H9 (cell line): ENCODE measurements around the gene ADAMTSL3. TPM values are rescaled to one million over a fixed set of nuclear protein-coding genes. Genes with fewer than 3 reads are reported as not detected.

Experiments
- DNase-seq: peaks from one replicate; pipeline ENCODE4 v3.0.0-alpha.2; 2017
- H2AFZ ChIP-seq: one replicate; pipeline ENCODE4 v1.6.1; 2013; ENCODE audit warnings: mild to moderate bottlenecking, low read length, control low read depth, moderate library complexity
- H2AK5ac ChIP-seq: 2 replicates; pipeline ENCODE4 v1.6.1; 2013; ENCODE audit warnings: low read length, control low read depth, mixed read lengths; ENCODE audit not compliant: insufficient read length
- H2BK120ac ChIP-seq: one replicate; pipeline ENCODE4 v1.6.1; 2013; ENCODE audit warnings: low read depth, mild to moderate bottlenecking, low read length, control low read depth, inconsistent platforms; ENCODE audit not compliant: poor library complexity, severe bottlenecking
- H2BK12ac ChIP-seq: 2 replicates; pipeline ENCODE4 v1.6.1; 2013; ENCODE audit warnings: low read length, control low read depth, mixed read lengths, low read depth; ENCODE audit not compliant: insufficient read length
- H2BK15ac ChIP-seq: 2 replicates; pipeline ENCODE4 v1.6.1; 2013; ENCODE audit warnings: low read depth, low read length, control low read depth
- H2BK20ac ChIP-seq: one replicate; pipeline ENCODE4 v1.6.1; 2013; ENCODE audit warnings: low read depth, mild to moderate bottlenecking, low read length, control low read depth, inconsistent platforms; ENCODE audit not compliant: poor library complexity, severe bottlenecking
- H2BK5ac ChIP-seq: 2 replicates; pipeline ENCODE4 v1.6.1; 2013; ENCODE audit warnings: low read length, control low read depth, mixed read lengths; ENCODE audit not compliant: insufficient read length
- H3K14ac ChIP-seq: 2 replicates; pipeline ENCODE4 v1.6.1; 2013; ENCODE audit warnings: low read length, control low read depth; ENCODE audit not compliant: insufficient read depth
- H3K18ac ChIP-seq: 2 replicates; pipeline ENCODE4 v1.6.1; 2013; ENCODE audit warnings: low read depth, mild to moderate bottlenecking, mixed read lengths, low read length, control low read depth; ENCODE audit not compliant: insufficient read length
- H3K23ac ChIP-seq: 2 replicates; pipeline ENCODE4 v1.6.1; 2013; ENCODE audit warnings: low read length, control low read depth, mixed read lengths, low read depth; ENCODE audit not compliant: insufficient read length
- H3K23me2 ChIP-seq: 2 replicates; pipeline ENCODE4 v1.6.1; 2013; ENCODE audit warnings: low read depth, mild to moderate bottlenecking, mixed read lengths, low read length, control low read depth; ENCODE audit not compliant: insufficient read length, poor library complexity, severe bottlenecking
- H3K27ac ChIP-seq: 2 replicates; pipeline ENCODE4 v1.5.1; 2013; ENCODE audit warnings: low read length, control low read depth, mixed read lengths, low read depth; ENCODE audit not compliant: insufficient read length
- H3K27me3 ChIP-seq: 2 replicates; pipeline ENCODE4 v1.6.1; 2013; ENCODE audit warnings: low read length, control low read depth, inconsistent platforms; ENCODE audit not compliant: insufficient read depth
- H3K4ac ChIP-seq: 2 replicates; pipeline ENCODE4 v1.6.1; 2013; ENCODE audit warnings: low read depth, mild to moderate bottlenecking, control low read depth, inconsistent platforms, low read length, moderate library complexity
- H3K4me1 ChIP-seq: 2 replicates; pipeline ENCODE4 v1.6.1; 2013; ENCODE audit warnings: low read length, control low read depth, inconsistent platforms; ENCODE audit not compliant: insufficient read depth
- H3K4me2 ChIP-seq: 2 replicates; pipeline ENCODE4 v1.6.1; 2013; ENCODE audit warnings: low read length, control low read depth, mixed read lengths; ENCODE audit not compliant: insufficient read length, insufficient read depth
- H3K56ac ChIP-seq: 2 replicates; pipeline ENCODE4 v1.6.1; 2013; ENCODE audit warnings: low read depth, mild to moderate bottlenecking, mixed read lengths, low read length, control low read depth; ENCODE audit not compliant: insufficient read length
- H3K79me1 ChIP-seq: 2 replicates; pipeline ENCODE4 v1.6.1; 2013; ENCODE audit warnings: low read depth, mild to moderate bottlenecking, moderate library complexity, low read length, control low read depth, inconsistent platforms; ENCODE audit not compliant: insufficient read depth, poor library complexity, severe bottlenecking
- H3K79me2 ChIP-seq: 2 replicates; pipeline ENCODE4 v1.6.1; 2013; ENCODE audit warnings: low read length, control low read depth, inconsistent platforms; ENCODE audit not compliant: insufficient read depth
- H3K9ac ChIP-seq: 2 replicates; pipeline ENCODE4 v1.6.1; 2013; ENCODE audit warnings: low read length, control low read depth, mixed read lengths; ENCODE audit not compliant: insufficient read length; ENCODE audit errors: extremely low read depth
- H3K9me3 ChIP-seq: one replicate; pipeline ENCODE4 v1.6.1; 2013; ENCODE audit warnings: low read depth, low read length, inconsistent platforms; ENCODE audit not compliant: control insufficient read depth
- H3T11ph ChIP-seq: one replicate; pipeline ENCODE4 v1.6.1; 2013; ENCODE audit warnings: mild to moderate bottlenecking, low read length, control low read depth, inconsistent platforms
- H4K20me1 ChIP-seq: one replicate; pipeline ENCODE4 v1.6.1; 2013; ENCODE audit not compliant: control insufficient read depth, insufficient read length, insufficient read depth
- H4K5ac ChIP-seq: 2 replicates; pipeline ENCODE4 v1.6.1; 2013; ENCODE audit warnings: low read depth, mild to moderate bottlenecking, mixed read lengths, low read length, control low read depth; ENCODE audit not compliant: insufficient read length
- H4K8ac ChIP-seq: replicated peaks from 2 replicates; pipeline ENCODE4 v1.6.1; 2013; ENCODE audit warnings: low read length, control low read depth, mixed read lengths, low read depth; ENCODE audit not compliant: insufficient read length
- H4K91ac ChIP-seq: 2 replicates; pipeline ENCODE4 v1.6.1; 2013; ENCODE audit warnings: low read depth, mild to moderate bottlenecking, moderate library complexity, mixed read lengths, low read length, control low read depth; ENCODE audit not compliant: insufficient read length
- H3K27ac Mint-ChIP-seq, 3 experiments: 2 replicates in 2 of 3; 3 replicates in 1 of 3; pipeline ENCODE4 v1.8.0; 2020 to 2021; ENCODE audit warnings: mixed read lengths in 3 of 3, mild to moderate bottlenecking in 1 of 3, moderate library complexity in 1 of 3
- H3K27me3 Mint-ChIP-seq: 2 replicates; pipeline ENCODE4 v1.8.0; 2021; ENCODE audit warnings: low read depth, mild to moderate bottlenecking, moderate library complexity, mixed read lengths
- H3K36me3 Mint-ChIP-seq, 3 experiments: 2 replicates in 2 of 3; 3 replicates in 1 of 3; pipeline ENCODE4 v1.8.0; 2020 to 2021; ENCODE audit warnings: low read depth in 3 of 3, mixed read lengths in 3 of 3; ENCODE audit not compliant: insufficient read depth in 1 of 3
- H3K4me1 Mint-ChIP-seq, 2 experiments: 2 replicates each; pipeline ENCODE4 v1.8.0; 2020; ENCODE audit warnings: mixed read lengths in 2 of 2
- H3K4me3 Mint-ChIP-seq, 2 experiments: 2 replicates in 1 of 2; 3 replicates in 1 of 2; pipeline ENCODE4 v1.8.0; 2020 to 2021; ENCODE audit warnings: mild to moderate bottlenecking in 2 of 2, mixed read lengths in 2 of 2, moderate library complexity in 1 of 2
- H3K9me3 Mint-ChIP-seq, 2 experiments: 2 replicates in 1 of 2; 3 replicates in 1 of 2; pipeline ENCODE4 v1.8.0; 2020; ENCODE audit warnings: mild to moderate bottlenecking in 2 of 2, mixed read lengths in 2 of 2, moderate library complexity in 1 of 2
- WGBS: extraction: QIAGEN DNeasy Blood & Tissue Kit; methylation state at CpG from one replicate; pipeline ENCODE4 v1.1.7; 2013; ENCODE audit warnings: missing lambda C conversion rate, low lambda C conversion rate, mixed read lengths; ENCODE audit not compliant: insufficient read length; ENCODE audit errors: extremely low coverage; 5-methylcytosine and 5-hydroxymethylcytosine counted together
- total RNA-seq: library from RNA; stranded (reverse); gene quantifications from 2 replicates; pipeline ENCODE4 v1.2.1, GENCODE V29; 2021
- TF ChIP-seq, protein P1 (sequence below): fragments of 200-600 bp; sonication (generic); conservative IDR thresholded peaks from 3 replicates; pipeline ENCODE4 v1.8.0; 2021; ENCODE audit warnings: antibody characterized with exemption, mild to moderate bottlenecking

ADAMTSL3 gene
- total RNA-seq, 1 experiment from 2014 or later, result 0.39 TPM

DNA sequence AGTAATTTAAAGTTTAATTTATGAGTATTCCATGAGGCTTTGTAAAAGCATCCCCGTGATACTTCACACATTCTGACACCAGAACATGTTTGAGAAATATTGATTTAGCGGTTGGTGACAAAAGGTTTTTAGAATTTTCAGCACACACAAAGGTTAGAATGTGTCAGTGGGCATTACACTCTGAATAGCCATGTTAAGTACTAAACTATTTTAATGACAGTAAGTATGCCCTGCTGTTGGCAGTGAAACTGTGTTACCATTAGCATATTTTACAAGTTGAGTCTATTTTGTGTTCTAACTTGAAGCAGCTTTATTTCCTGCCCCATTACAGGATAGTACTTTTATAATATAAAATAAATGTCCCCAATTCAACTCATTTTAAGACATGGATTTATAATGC, 66.5 kb downstream of the ADAMTSL3 start:
- Histone ChIP-seq H3K23ac (no peak overlapping the region), H3K18ac (no peak overlapping the region), H4K91ac (no peak overlapping the region), H3K56ac (no peak overlapping the region), H4K8ac (no peak overlapping the region), H2BK120ac (no peak overlapping the region), H4K5ac (no peak overlapping the region), H3K79me1 (no peaks in the 10 kb centered on the region), H3K14ac (no peak overlapping the region), H3K27me3 (no peaks in the 10 kb centered on the region), H3T11ph (no peak overlapping the region), H3K4ac (no peak overlapping the region), H2BK5ac (no peak overlapping the region), H2AK5ac (no peak overlapping the region), H2BK15ac (no peak overlapping the region), H3K79me2 (no peaks in the 10 kb centered on the region), H3K23me2 (no peaks in the 10 kb centered on the region), H2AFZ (no peak overlapping the region), H3K27ac (no peak overlapping the region), H3K9ac (no peak overlapping the region), H3K4me2 (no peak overlapping the region), H3K4me1 (no peaks in the 10 kb centered on the region), H2BK20ac (no peak overlapping the region), H4K20me1 (no peaks in the 10 kb centered on the region), H2BK12ac (no peak overlapping the region), H3K9me3 (no peaks in the 10 kb centered on the region)
- no peak overlapping the region for H3K4me3 Mint-ChIP-seq
- no peaks in the 10 kb centered on the region for H3K27me3 Mint-ChIP-seq
- H3K9me3 Mint-ChIP-seq, result no peaks in the 10 kb centered on the region
- H3K4me1 Mint-ChIP-seq, result no peaks in the 10 kb centered on the region
- DNase-seq, result no peak
- no CpG with 5 or more reads among the region's 2 CpGs for WGBS
- H3K36me3 Mint-ChIP-seq, result no peaks in the 10 kb centered on the region
- H3K27ac Mint-ChIP-seq, result no peak overlapping the region
- TF ChIP-seq, protein P1, sequence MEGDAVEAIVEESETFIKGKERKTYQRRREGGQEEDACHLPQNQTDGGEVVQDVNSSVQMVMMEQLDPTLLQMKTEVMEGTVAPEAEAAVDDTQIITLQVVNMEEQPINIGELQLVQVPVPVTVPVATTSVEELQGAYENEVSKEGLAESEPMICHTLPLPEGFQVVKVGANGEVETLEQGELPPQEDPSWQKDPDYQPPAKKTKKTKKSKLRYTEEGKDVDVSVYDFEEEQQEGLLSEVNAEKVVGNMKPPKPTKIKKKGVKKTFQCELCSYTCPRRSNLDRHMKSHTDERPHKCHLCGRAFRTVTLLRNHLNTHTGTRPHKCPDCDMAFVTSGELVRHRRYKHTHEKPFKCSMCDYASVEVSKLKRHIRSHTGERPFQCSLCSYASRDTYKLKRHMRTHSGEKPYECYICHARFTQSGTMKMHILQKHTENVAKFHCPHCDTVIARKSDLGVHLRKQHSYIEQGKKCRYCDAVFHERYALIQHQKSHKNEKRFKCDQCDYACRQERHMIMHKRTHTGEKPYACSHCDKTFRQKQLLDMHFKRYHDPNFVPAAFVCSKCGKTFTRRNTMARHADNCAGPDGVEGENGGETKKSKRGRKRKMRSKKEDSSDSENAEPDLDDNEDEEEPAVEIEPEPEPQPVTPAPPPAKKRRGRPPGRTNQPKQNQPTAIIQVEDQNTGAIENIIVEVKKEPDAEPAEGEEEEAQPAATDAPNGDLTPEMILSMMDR, result no peak
